Stimulated activated CD4-positive, alpha-beta T cell treated with anti-CD3 and anti-CD28 coated beads, Interleukin-4, amount 100 ng/mL, for 24 hours (primary cell): ENCODE results near the gene IL36G.
"Not testable (repeated sequence)": the region's sequence is repeated elsewhere in the genome, so short reads cannot be mapped to it uniquely, and the experiment has no call there.

Source experiments
- DNase-seq: peaks from one replicate; pipeline ENCODE4 v3.0.0-alpha.2; 2020

Gene IL36G

DNA sequence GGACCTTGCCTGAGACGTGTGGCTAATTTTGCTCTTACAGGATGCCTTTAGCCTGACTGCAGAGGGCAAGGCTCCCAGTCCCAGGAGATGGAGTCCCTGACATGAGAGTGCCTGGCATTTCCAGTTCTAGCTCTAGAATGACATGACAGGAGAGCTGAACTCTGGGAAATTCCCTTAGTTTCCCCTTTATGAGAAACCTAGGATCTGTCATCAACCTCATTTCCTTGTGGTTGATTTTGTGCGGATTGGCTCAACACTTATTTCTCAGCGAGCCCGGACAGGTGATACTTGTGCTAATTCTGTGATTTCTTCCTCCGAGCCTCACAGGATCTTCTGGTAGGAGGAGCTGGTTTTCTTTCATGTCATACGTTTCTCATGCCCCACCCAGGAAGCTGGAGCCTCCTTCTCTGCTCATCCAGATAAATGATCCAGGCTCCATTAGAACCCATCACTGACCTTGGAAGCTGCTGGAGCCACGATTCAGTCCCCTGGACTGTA is at the start of gene IL36G:
Gene IL36G (plus strand): TSS at position 448 of the 498 bp plus-strand sequence. CDS start 633 bp downstream, outside the sequence.
- no peak for DNase-seq

DNA sequence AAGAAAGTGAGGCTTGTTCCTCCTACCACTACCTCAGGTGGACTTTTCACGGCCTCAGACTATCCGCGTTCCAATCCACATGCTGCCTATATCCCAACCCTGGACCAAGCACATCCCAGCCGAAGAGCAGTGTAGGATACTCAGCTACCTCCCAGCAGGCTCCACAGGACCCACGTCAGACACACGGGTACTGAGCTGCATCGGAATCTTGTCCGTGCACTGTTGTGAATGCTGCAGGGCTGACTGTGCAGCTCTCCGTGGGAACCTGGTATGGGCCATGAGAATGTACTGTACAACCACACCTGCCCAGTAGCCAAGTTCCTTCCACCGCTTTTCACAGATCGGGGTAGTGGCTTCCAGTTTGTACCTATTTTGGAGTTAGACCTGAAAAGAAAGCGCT is 44.5 kb upstream of the IL36G start:
- no peak for DNase-seq

GRCh38 chr2:112934117-112934516 is 43.7 kb upstream of the IL36G start:
- not testable (repeated sequence) for DNase-seq

- no peak for DNase-seq
Observed at GRCh38 chr2:112936927-112937232, 40.9 kb upstream of the IL36G start.

- DNase-seq, result no peak
Observed at GRCh38 chr2:112938904-112939303, 38.9 kb upstream of the IL36G start.

- no peak for DNase-seq
Observed at GRCh38 chr2:112939425-112939824, 38.4 kb upstream of the IL36G start.

- DNase-seq, result no peak
Observed at GRCh38 chr2:112940859-112941625, 36.8 kb upstream of the IL36G start.

GRCh38 chr2:112941753-112942653 is 35.8 kb upstream of the IL36G start:
- DNase-seq, result peak; percentile 63

GRCh38 chr2:112942654-112943002 is 35.2 kb upstream of the IL36G start:
- no peak for DNase-seq

DNA sequence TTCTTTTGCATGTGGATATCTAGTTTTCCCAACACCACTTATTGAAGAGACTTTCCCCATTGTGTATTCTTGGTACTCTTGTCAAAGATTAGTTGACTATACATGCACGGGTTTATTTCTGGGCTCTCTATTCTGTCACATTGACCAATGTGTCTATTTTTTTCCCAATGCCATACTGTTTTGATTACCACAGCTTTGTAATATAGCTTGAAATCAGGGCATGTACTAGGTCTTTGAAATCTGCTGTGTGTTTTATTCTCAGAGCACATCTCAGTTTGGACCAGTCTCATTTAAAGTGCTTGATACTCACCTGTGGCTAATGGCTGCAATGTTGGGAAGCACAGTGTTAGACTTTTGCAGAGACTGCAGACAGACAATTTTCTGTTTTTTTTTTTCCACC is 32.8 kb upstream of the IL36G start:
- DNase-seq, result no peak

DNA sequence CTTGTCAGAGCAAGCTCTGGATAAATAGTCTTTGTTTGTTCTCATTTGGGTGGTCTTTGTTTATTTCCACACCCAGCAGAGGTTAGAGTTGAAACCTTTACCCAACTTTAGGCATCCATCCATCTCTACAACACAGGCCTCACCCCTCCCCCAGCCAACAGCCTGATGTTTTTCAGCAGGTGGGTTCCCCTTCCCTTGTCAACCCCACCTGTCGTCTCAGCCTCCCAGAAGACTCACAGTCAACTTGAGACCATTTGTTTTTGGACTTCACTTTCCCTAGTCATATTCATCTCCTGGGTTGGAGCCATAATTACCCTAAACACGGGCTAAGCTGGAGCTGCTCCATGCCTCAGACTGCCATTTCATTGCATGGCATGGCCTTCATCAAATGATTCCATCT is 31.7 kb upstream of the IL36G start:
- no peak for DNase-seq

- no peak for DNase-seq
Observed at GRCh38 chr2:112947374-112947773, 30.4 kb upstream of the IL36G start.

GRCh38 chr2:112949456-112949855 is 28.4 kb upstream of the IL36G start:
- no peak for DNase-seq

GRCh38 chr2:112954364-112954763 is 23.4 kb upstream of the IL36G start:
- DNase-seq, result no peak

DNA sequence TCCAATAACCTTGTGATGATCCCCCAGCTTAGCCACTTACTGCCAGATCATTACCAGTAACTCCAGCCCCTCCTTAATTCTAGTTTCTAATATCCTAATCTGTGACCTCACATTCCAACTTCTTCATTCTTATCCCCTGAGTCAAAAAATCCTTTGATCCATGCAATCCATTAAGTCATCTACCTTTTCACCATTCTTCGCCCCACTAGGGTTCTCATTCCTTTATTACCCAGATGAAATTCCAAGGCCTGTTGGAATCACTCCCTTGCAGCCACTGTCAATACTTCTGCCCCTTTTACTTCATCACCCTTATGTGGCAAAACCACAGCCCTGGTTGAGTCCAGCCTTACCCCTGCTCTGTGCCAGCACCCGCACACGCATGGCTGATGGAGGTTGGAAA is 20.3 kb upstream of the IL36G start:
- DNase-seq, result no peak

- DNase-seq, result peak; percentile 44
Observed at GRCh38 chr2:112958428-112959108, 19.2 kb upstream of the IL36G start.

DNA sequence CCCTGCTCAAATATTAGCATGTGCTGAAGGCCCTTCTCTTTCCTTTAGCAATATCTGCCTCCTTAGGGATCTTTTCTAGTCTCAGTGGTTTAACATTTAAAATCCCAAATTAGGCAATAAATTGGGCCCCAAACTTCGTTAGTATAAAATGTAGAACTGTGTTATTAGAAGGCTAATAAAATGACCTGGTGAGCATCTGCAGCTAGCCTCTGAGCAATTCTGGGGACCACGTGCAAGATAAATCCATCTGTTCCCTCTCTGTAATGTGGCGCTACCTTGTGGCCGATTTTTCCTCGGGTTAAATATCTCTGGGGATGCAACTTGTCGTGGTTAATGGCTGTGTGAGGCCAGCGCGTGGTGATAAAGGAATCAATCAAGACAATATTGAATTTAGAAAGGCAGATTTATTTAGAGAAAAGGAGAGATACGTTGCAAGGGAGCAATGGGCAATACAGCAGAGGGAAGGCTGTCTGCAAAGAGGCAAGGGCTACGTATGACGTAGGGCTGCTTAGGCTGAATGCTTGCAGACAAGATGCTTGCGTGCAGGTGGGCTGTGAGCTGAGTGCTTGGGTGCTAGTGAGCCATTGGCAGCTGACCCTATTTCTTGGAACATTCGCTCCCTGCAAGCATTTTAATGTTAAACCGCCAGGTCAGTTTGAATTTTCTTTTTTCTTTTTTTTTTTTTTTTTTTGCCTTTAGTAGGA is 18.5 kb upstream of the IL36G start:
- DNase-seq, result no peak

DNA sequence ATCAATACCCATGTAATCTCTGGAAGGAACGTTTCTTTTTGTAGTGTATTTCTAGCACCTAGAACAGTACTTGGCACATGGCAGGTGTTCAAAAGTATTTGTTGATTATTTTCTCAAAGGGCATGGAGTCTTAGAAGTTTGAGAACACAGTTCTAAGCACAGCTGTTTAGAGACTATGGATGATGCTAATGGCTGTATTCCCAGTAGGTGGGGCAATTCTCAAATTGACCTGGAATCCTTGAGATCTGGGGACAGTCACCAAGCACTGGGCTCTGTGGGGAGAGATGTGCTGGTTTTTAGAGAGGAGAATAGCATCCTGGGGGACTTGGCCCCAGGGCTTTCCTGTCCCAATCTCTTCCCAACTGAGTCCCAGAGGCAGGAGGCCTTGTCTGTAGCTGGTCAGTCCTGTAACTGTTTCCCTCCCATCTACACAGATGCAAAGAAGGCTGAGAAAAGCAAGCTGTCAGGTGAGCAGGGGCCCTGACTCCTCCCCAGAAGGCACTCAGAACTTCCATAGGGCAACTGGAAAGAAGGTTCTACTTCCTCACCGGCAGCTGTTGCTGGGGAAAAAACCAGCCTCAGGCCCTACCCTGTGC is 17.5 kb upstream of the IL36G start:
- DNase-seq, result no peak

DNA sequence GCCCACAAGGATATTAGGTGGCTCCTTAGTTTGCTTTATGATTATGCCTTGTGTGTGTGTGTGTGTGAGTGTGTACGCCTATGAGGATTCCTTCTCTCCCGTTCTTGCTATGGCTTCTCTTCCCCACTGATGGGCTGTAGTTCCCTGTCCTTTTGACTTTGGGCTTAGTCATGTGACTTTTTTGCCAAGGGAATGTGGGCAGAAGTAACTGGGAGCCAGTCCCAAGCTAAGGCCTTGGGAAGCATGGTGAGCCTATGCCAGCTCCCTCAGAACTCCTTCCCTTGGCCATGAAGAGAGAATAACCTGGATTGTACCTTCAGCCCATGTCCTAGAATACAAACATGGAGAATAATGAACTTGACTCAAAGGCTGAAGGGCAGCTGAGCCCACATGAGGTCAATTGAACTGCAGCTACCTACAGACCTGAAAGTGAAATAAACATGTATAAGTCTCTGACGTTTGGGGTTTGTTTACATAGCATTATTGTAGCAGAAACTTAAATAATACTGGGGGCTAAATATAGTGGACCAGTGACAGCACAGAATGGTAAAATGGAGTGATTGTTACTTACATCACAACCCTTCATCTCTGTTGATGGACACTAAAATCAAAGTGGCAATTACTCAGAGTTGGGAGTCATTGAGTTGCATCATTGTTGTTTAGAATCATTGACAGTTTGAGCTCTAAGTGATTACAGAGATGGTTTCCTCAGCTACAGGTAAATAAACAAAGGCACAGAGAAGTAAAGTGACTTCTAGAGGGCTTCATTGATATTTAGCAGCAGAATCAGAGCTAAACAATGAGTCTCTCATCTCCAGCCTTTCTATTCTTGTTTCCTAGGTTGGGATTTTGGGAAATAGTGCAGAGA is 15.3 kb upstream of the IL36G start:
- no peak for DNase-seq

GRCh38 chr2:112967023-112967422 is 10.8 kb upstream of the IL36G start:
- no peak for DNase-seq

DNA sequence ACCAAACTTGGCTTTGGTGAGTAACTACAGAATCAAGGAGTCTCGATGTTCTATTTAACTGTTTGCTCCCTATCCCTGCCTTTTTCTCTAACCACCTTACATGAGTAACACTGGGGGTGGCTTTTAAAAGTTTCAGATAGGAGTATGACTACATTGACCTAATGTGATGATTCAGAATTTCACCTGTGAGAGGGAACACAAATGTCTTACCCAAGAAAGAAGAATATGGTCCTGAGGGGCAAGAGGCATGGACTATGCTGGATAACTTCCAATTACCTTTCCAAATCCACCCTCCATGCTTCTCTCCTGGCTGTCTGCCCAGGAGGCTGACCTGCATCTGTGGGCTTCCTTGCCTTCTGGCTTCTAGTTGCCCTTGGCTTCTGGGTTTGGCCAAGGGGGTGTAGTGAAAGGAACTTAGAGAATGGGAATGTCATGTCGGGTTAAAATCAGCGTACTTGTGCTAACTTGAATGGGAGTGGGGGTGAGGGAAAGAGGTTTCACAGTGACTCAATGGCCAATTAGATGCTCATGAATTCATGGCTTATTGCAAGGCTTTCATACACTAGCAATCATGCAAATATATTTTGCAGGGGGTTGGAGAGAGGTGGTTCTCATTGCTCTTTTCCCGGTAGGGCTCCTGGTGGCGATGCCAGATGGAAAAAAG is 5.3 kb upstream of the IL36G start:
- DNase-seq, result no peak
